Activated naive CD8-positive, alpha-beta T cell treated with anti-CD3 and anti-CD28 coated beads for 36 hours (primary cell): Measurements from ENCODE around the gene TIGD1. TPM values are rescaled to one million over a fixed set of nuclear protein-coding genes. Genes with fewer than 3 reads are reported as not detected.

Experiments used
- DNase-seq: peaks from one replicate; pipeline ENCODE4 v3.0.0; 2021
- H3K27ac Mint-ChIP-seq: one replicate; pipeline ENCODE4 v1.8.0; 2022; ENCODE audit warnings: mild to moderate bottlenecking, moderate library complexity, mixed read lengths
- H3K27me3 Mint-ChIP-seq: one replicate; pipeline ENCODE4 v1.8.0; 2022; ENCODE audit warnings: mild to moderate bottlenecking, mixed read lengths
- H3K36me3 Mint-ChIP-seq: one replicate; pipeline ENCODE4 v1.8.0; 2021; ENCODE audit warnings: mild to moderate bottlenecking, mixed read lengths
- H3K4me1 Mint-ChIP-seq: one replicate; pipeline ENCODE4 v1.8.0; 2021; ENCODE audit warnings: mixed read lengths
- H3K4me3 Mint-ChIP-seq: one replicate; pipeline ENCODE4 v1.8.0; 2022; ENCODE audit warnings: mild to moderate bottlenecking, moderate library complexity, mixed read lengths
- H3K9me3 Mint-ChIP-seq: one replicate; pipeline ENCODE4 v1.8.0; 2022; ENCODE audit warnings: mixed read lengths
- total RNA-seq, 2 experiments: library from RNA; stranded (reverse); gene quantifications; one replicate each; pipeline ENCODE4 v1.2.3, GENCODE V29; 2021

Gene TIGD1
- total RNA-seq, 2 experiments from 2014 or later = 6.9 to 7.0 TPM

- no peaks in the 10 kb centered on the region for H3K36me3 Mint-ChIP-seq
- no peak overlapping the region for H3K4me3 Mint-ChIP-seq
- H3K9me3 Mint-ChIP-seq = no peaks in the 10 kb centered on the region
- DNase-seq = no peak
- H3K27ac Mint-ChIP-seq = no peak overlapping the region
- peaks cover 41% of the 10 kb centered on the region for H3K27me3 Mint-ChIP-seq
- peaks cover 9% of the 10 kb centered on the region for H3K4me1 Mint-ChIP-seq
Observed at GRCh38 chr2:232525199-232525598, 25.2 kb downstream of the TIGD1 start.

DNA sequence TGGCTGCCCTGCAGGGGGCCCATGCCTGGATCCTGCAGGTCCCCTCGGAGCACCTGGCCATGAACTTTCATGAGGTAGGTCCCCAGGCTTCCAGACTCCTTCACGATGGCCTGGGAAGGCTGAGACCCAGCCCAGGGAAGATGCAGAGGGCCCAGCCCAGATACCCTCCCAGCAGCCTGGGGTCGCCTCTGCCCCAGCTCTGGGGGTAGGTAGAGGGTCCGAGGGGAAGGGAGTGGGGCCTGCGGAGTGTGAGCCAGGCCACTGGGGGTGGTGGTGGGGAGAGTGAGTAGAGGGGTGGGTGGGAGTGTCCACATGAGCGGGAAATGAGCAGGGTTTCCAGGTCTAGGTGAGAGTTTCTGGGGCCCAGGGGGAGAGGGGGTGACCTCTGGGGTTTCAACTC lies 25.6 kb downstream of the TIGD1 start:
- Mint-ChIP-seq H3K27ac (no peak overlapping the region), H3K27me3 (peaks cover 43% of the 10 kb centered on the region), H3K4me1 (peaks cover 9% of the 10 kb centered on the region), H3K4me3 (no peak overlapping the region), H3K36me3 (no peaks in the 10 kb centered on the region), H3K9me3 (no peaks in the 10 kb centered on the region)
- no peak for DNase-seq

DNA sequence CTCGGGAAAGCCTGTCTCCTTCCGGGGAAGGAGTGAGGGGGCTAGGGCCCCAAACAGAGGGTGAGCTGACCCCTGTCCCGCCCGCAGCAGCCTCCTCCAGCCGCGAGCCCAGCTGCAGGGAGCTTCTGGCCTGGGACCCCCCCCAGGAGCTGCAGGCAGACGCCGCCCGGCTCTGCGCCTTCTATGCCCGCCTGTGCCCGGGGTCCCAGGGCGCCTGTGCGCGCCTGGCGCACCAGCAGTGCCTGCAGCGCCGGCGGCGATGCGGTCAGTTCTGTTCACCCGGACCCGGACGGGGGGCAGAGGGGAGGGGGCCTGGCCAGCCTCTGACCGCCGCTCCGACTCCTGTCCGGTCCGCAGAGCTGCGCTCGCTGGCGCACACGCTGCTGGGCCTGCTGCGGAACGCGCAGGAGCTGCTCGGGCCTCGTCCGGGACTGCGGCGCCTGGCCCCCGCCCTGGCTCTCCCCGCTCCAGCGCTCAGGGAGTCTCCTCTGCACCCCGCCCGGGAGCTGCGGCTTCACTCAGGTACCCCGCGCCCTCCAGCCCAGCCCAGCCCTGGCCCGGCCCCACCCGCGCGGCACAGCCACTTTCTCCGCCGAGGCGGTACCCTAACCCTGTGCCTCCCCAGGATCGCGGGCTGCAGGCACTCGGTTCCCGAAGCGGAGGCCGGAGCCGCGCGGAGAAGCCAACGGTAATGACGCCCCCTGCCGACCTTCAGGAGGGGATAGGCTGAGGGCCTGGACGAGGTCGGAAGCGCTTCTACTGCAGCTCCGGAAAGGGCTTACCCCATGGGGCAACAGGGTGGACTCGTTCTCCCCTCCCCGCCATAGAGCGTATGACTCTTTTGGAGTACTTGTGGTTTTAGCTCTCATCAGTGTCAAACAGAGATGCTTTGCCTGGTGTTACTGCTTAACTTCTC lies 26.4 kb downstream of the TIGD1 start:
- no peak overlapping the region for H3K4me3 Mint-ChIP-seq

GRCh38 chr2:232523402-232523681 lies 27.0 kb downstream of the TIGD1 start:
- Mint-ChIP-seq H3K4me3 (peak overlapping the region; percentile 37), H3K27me3 (peaks cover 49% of the 10 kb centered on the region), H3K9me3 (no peaks in the 10 kb centered on the region), H3K36me3 (no peaks in the 10 kb centered on the region), H3K27ac (no peak overlapping the region), H3K4me1 (peaks cover 3% of the 10 kb centered on the region)
- no peak for DNase-seq

More for the DNA sequence above, 26.4 kb downstream of the TIGD1 start:
- peaks cover 8% of the 10 kb centered on the region for H3K4me1 Mint-ChIP-seq
- no peaks in the 10 kb centered on the region for H3K36me3 Mint-ChIP-seq
- H3K9me3 Mint-ChIP-seq = no peaks in the 10 kb centered on the region
- H3K27me3 Mint-ChIP-seq = peaks cover 49% of the 10 kb centered on the region
- H3K27ac Mint-ChIP-seq = no peak overlapping the region
- peak; percentile 49 for DNase-seq

- Mint-ChIP-seq H3K27me3 (peaks cover 49% of the 10 kb centered on the region), H3K27ac (no peak overlapping the region), H3K4me1 (peaks cover 1% of the 10 kb centered on the region), H3K9me3 (no peaks in the 10 kb centered on the region), H3K4me3 (peak overlapping the region; percentile 37), H3K36me3 (no peaks in the 10 kb centered on the region)
- DNase-seq = no peak
Observed at GRCh38 chr2:232522623-232523401, 27.5 kb downstream of the TIGD1 start.

GRCh38 chr2:232521959-232522622 lies 28.3 kb downstream of the TIGD1 start:
- Mint-ChIP-seq H3K4me3 (no peak overlapping the region), H3K9me3 (no peaks in the 10 kb centered on the region), H3K27me3 (peaks cover 49% of the 10 kb centered on the region), H3K36me3 (no peaks in the 10 kb centered on the region), H3K27ac (no peak overlapping the region), H3K4me1 (peaks cover 1% of the 10 kb centered on the region)
- peak; percentile 71 for DNase-seq

DNA sequence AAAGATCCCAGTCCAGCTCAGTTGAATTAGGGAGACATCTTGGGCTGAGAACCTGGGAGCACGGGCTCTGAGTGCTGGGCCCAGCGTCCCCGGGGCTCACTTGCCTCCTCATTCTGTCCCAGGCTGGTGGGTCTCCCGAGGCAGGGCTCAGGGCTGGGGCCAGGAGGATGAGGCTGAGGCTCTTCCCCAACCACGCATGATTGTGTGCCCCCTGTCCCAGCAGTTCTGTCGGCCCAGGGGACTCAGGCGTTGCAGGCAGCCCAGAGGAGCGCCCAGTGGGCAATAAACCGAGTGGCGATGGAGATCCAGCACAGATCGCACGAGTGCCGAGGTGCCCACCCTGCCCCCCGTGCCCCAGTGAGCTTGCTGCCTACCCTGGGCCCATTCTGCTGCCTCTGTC lies 29.3 kb downstream of the TIGD1 start:
- peaks cover 41% of the 10 kb centered on the region for H3K27me3 Mint-ChIP-seq
- H3K36me3 Mint-ChIP-seq = no peaks in the 10 kb centered on the region
- H3K4me1 Mint-ChIP-seq = peaks cover 1% of the 10 kb centered on the region
- no peak for DNase-seq
- H3K9me3 Mint-ChIP-seq = no peaks in the 10 kb centered on the region
- H3K27ac Mint-ChIP-seq = no peak overlapping the region
- H3K4me3 Mint-ChIP-seq = no peak overlapping the region

GRCh38 chr2:232520489-232520888 lies 29.9 kb downstream of the TIGD1 start:
- peaks cover 41% of the 10 kb centered on the region for H3K27me3 Mint-ChIP-seq
- peaks cover 1% of the 10 kb centered on the region for H3K4me1 Mint-ChIP-seq
- H3K9me3 Mint-ChIP-seq = no peaks in the 10 kb centered on the region
- H3K4me3 Mint-ChIP-seq = no peak overlapping the region
- H3K27ac Mint-ChIP-seq = no peak overlapping the region
- H3K36me3 Mint-ChIP-seq = no peaks in the 10 kb centered on the region
- no peak for DNase-seq

GRCh38 chr2:232519581-232520438 lies 30.5 kb downstream of the TIGD1 start, which contains the start of gene PRSS56:
Gene PRSS56 (plus strand): TSS chr2:232520388. CDS start chr2:232520599, 211 bp downstream.
- Mint-ChIP-seq H3K27ac (no peak within 1 kb of the TSS), H3K4me1 (peaks cover 1% of the 10 kb centered on the region), H3K36me3 (no peaks in the 10 kb centered on the region), H3K4me3 (no peak within 1 kb of the TSS), H3K9me3 (no peaks in the 10 kb centered on the region), H3K27me3 (peaks cover 38% of the 10 kb centered on the region)
- no peak for DNase-seq

GRCh38 chr2:232518844-232519243 lies 31.5 kb downstream of the TIGD1 start:
- H3K27ac Mint-ChIP-seq = no peak overlapping the region
- peaks cover 30% of the 10 kb centered on the region for H3K27me3 Mint-ChIP-seq
- H3K4me3 Mint-ChIP-seq = no peak overlapping the region
- H3K36me3 Mint-ChIP-seq = no peaks in the 10 kb centered on the region
- H3K9me3 Mint-ChIP-seq = no peaks in the 10 kb centered on the region
- no peak for DNase-seq
- H3K4me1 Mint-ChIP-seq = peaks cover 1% of the 10 kb centered on the region

- H3K27me3 Mint-ChIP-seq = peaks cover 19% of the 10 kb centered on the region
- H3K4me3 Mint-ChIP-seq = no peak overlapping the region
- H3K4me1 Mint-ChIP-seq = no peaks in the 10 kb centered on the region
- no peak for DNase-seq
- H3K36me3 Mint-ChIP-seq = no peaks in the 10 kb centered on the region
- no peaks in the 10 kb centered on the region for H3K9me3 Mint-ChIP-seq
- H3K27ac Mint-ChIP-seq = no peak overlapping the region
Observed at GRCh38 chr2:232516551-232516950, 33.8 kb downstream of the TIGD1 start.

- no peaks in the 10 kb centered on the region for H3K9me3 Mint-ChIP-seq
- H3K4me3 Mint-ChIP-seq = no peak overlapping the region
- H3K27me3 Mint-ChIP-seq = peaks cover 12% of the 10 kb centered on the region
- H3K27ac Mint-ChIP-seq = no peak overlapping the region
- DNase-seq = no peak
- H3K36me3 Mint-ChIP-seq = no peaks in the 10 kb centered on the region
- H3K4me1 Mint-ChIP-seq = no peaks in the 10 kb centered on the region
Observed at GRCh38 chr2:232515639-232516038, 34.7 kb downstream of the TIGD1 start.

- Mint-ChIP-seq H3K27ac (peak overlapping the region; percentile 21), H3K27me3 (no peaks in the 10 kb centered on the region), H3K4me3 (no peak overlapping the region), H3K4me1 (no peaks in the 10 kb centered on the region), H3K36me3 (no peaks in the 10 kb centered on the region), H3K9me3 (no peaks in the 10 kb centered on the region)
- no peak for DNase-seq
Observed at GRCh38 chr2:232513353-232513752, 37.0 kb downstream of the TIGD1 start.

- no peaks in the 10 kb centered on the region for H3K36me3 Mint-ChIP-seq
- H3K27ac Mint-ChIP-seq = no peak overlapping the region
- no peaks in the 10 kb centered on the region for H3K27me3 Mint-ChIP-seq
- H3K9me3 Mint-ChIP-seq = no peaks in the 10 kb centered on the region
- DNase-seq = no peak
- no peak overlapping the region for H3K4me3 Mint-ChIP-seq
- H3K4me1 Mint-ChIP-seq = no peaks in the 10 kb centered on the region
Observed at GRCh38 chr2:232512602-232513001, 37.8 kb downstream of the TIGD1 start.
